ENCODE results near the gene PTPRU.

DNA sequence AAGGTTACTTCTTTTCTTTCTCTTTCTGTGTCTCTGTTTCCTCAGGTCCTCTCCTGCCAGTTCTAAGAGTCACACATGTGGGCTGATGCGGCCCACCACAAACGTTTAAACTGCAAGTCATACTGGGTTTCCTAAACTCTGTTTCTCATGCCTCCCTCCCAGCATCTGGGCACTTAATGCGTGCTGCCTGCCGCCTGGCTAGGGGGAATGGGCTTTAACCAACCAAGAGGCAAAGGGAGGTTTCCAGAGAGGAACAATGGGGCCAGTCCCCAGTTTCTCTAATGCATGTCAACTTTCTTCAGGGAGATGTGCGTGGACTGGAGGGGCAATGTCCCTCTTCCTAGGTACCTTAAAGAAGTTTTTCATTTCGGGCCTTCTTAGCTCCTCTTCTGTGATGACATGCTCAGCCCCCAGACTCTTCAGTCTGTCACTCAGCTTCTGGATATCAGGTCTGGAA is 34.7 kb upstream of the PTPRU start:
- TF ChIP-seq ESRRG (CRISPR knock-in tag; IDR thresholded peaks at IDR 0.05) = no peak
- TF ChIP-seq CSDC2 (CRISPR knock-in tag; IDR thresholded peaks at IDR 0.05) = no peak

Data from SK-N-SH treated with all-trans-retinoic acid at 6 μM for 48 hours (cell line).